ENCODE measurements around the gene SLC22A1. TPM values are rescaled to one million over a fixed set of nuclear protein-coding genes. Genes with fewer than 3 reads are reported as not detected.

Gene SLC22A1
- total RNA-seq, 1 donor from 2014 or later: not detected

Other genes starting within 250 kb of the SLC22A1 start
- not detected for gene MAS1, start 230.8 kb upstream of the SLC22A1 start, total RNA-seq
- 104 TPM for gene IGF2R, start 152.7 kb upstream of the SLC22A1 start, total RNA-seq
- not detected for gene SLC22A2, start 137.0 kb downstream of the SLC22A1 start, total RNA-seq
- gene SLC22A3, start 226.6 kb downstream of the SLC22A1 start, total RNA-seq: 29.6 TPM

Measured in ascending aorta (tissue), 1 donor.